GM21526 (cell line): ENCODE measurements around the gene SPAST.
"Not testable (repeated sequence)": the region's sequence is repeated elsewhere in the genome, so short reads cannot be mapped to it uniquely, and the experiment has no call there.

Experiments
- ATAC-seq: cut with Tn5 transposase; IDR thresholded peaks from one replicate; pipeline ENCODE4 v1.9.1; 2021; ENCODE audit warnings: moderate library complexity; ENCODE audit not compliant: unreplicated experiment, low FRiP score

The SPAST gene

GRCh38 chr2:32124660-32125059, 61.3 kb downstream of the SPAST start:
- ATAC-seq: no peak

- ATAC-seq: no peak
Observed at GRCh38 chr2:32128636-32129035, 65.3 kb downstream of the SPAST start.

GRCh38 chr2:32129086-32129485, 65.7 kb downstream of the SPAST start:
- ATAC-seq: no peak

GRCh38 chr2:32135409-32135808, 72.1 kb downstream of the SPAST start:
- ATAC-seq: no peak

GRCh38 chr2:32136097-32136496, 72.7 kb downstream of the SPAST start:
- no peak for ATAC-seq

GRCh38 chr2:32151544-32151943, 88.2 kb downstream of the SPAST start:
- not testable (repeated sequence) for ATAC-seq

GRCh38 chr2:32159678-32160077, 96.3 kb downstream of the SPAST start:
- ATAC-seq: no peak

- ATAC-seq: no peak
Observed at GRCh38 chr2:32161296-32161695, 97.9 kb downstream of the SPAST start.

GRCh38 chr2:32164254-32164653, 100.9 kb downstream of the SPAST start:
- not testable (repeated sequence) for ATAC-seq

- ATAC-seq: not testable (repeated sequence)
Observed at GRCh38 chr2:32165027-32165347, 101.6 kb downstream of the SPAST start.

- ATAC-seq: no peak
Observed at GRCh38 chr2:32166115-32166574, 102.8 kb downstream of the SPAST start.

- ATAC-seq: no peak
Observed at GRCh38 chr2:32168513-32168912, 105.2 kb downstream of the SPAST start.

GRCh38 chr2:32172870-32173269, 109.5 kb downstream of the SPAST start:
- ATAC-seq: no peak

GRCh38 chr2:32182667-32183066, 119.3 kb downstream of the SPAST start:
- ATAC-seq: no peak

GRCh38 chr2:32189011-32189410, 125.7 kb downstream of the SPAST start:
- ATAC-seq: no peak

GRCh38 chr2:32192418-32192817, 129.1 kb downstream of the SPAST start:
- no peak for ATAC-seq

- ATAC-seq: no peak
Observed at GRCh38 chr2:32200814-32201213, 137.5 kb downstream of the SPAST start.

- not testable (repeated sequence) for ATAC-seq
Observed at GRCh38 chr2:32203428-32203827, 140.1 kb downstream of the SPAST start.
